H1 (cell line): Measurements from ENCODE around the gene MELTF. TPM values are rescaled to one million over a fixed set of nuclear protein-coding genes. Genes with fewer than 3 reads are reported as not detected.

ENCODE experiments used
- CTCF ChIA-PET: fragments of 300-600 bp; sonication (Branson Sonifier 250); formaldehyde crosslinking; loops from one replicate; lab custom pipeline; 2021; ENCODE audit not compliant: partially characterized antibody; lab: Charles Lee
- POLR2A ChIA-PET: fragments of 300-600 bp; sonication (Branson Sonifier 250); formaldehyde crosslinking; loops from one replicate; lab custom pipeline; 2021; ENCODE audit warnings: inconsistent platforms; ENCODE audit not compliant: partially characterized antibody; lab: Charles Lee
- DNase-seq, 2 experiments: peaks; one replicate each; pipeline versions ENCODE4 v3.0.0 to v3.0.0-alpha.2; 2010 to 2022; ENCODE audit warnings: low spot score in 2 of 2, low read depth in 1 of 2, mixed read lengths in 1 of 2
- FAIRE-seq: peaks from 2 replicates; lab custom pipeline; 2011; peaks lifted over from hg19 to GRCh38; lab: Jason Lieb, UNC
- H2AFZ ChIP-seq: 2 replicates; pipeline ENCODE4 v1.8.1; 2012; ENCODE audit warnings: low read length, inconsistent platforms
- H2AK5ac ChIP-seq: 2 replicates; pipeline ENCODE4 v1.6.1; 2013; ENCODE audit warnings: low read depth, low read length
- H2BK120ac ChIP-seq: replicated peaks from 2 replicates; pipeline ENCODE3; 2013; ENCODE audit warnings: low read depth, low read length, inconsistent platforms
- H2BK12ac ChIP-seq: 2 replicates; pipeline ENCODE4 v1.6.1; 2013; ENCODE audit warnings: low read depth, low read length
- H2BK15ac ChIP-seq: 2 replicates; pipeline ENCODE4 v1.6.1; 2013; ENCODE audit warnings: low read length
- H2BK20ac ChIP-seq: 2 replicates; pipeline ENCODE4 v1.6.1; 2013; ENCODE audit warnings: low read length
- H2BK5ac ChIP-seq: 2 replicates; pipeline ENCODE4 v1.6.1; 2013; ENCODE audit warnings: low read depth, low read length
- H3K14ac ChIP-seq: 2 replicates; pipeline ENCODE4 v1.6.1; 2013; ENCODE audit warnings: inconsistent platforms; ENCODE audit not compliant: insufficient read length
- H3K18ac ChIP-seq: 2 replicates; pipeline ENCODE4 v1.6.1; 2013; ENCODE audit warnings: low read length; ENCODE audit errors: extremely low read depth
- H3K23ac ChIP-seq: 2 replicates; pipeline ENCODE4 v1.6.1; 2013; ENCODE audit warnings: inconsistent platforms; ENCODE audit not compliant: insufficient read length
- H3K23me2 ChIP-seq: 2 replicates; pipeline ENCODE4 v1.6.1; 2013; ENCODE audit warnings: low read depth, low read length
- H3K27ac ChIP-seq: 2 replicates; pipeline ENCODE4 v1.6.1; 2011; ENCODE audit warnings: low read depth, low read length, inconsistent platforms
- H3K27me3 ChIP-seq, 4 experiments: replicated peaks in 1 of 4; 1 replicate in 1 of 4; 2 replicates in 3 of 4; pipeline versions ENCODE4 v1.6.1 to v1.8.1; 2011 to 2013; ENCODE audit warnings: low read length in 3 of 4, mild to moderate bottlenecking in 3 of 4, inconsistent platforms in 2 of 4, mixed read lengths in 2 of 4, moderate library complexity in 1 of 4; ENCODE audit not compliant: control insufficient read depth in 3 of 4, insufficient read depth in 3 of 4; ENCODE audit errors: extremely low read depth in 1 of 4
- H3K36me3 ChIP-seq, 4 experiments: 2 replicates each; pipeline versions ENCODE4 v1.6.1 to v1.8.1; 2011 to 2013; ENCODE audit warnings: mild to moderate bottlenecking in 4 of 4, low read length in 3 of 4, moderate library complexity in 2 of 4, control low read depth in 1 of 4, inconsistent platforms in 1 of 4; ENCODE audit not compliant: insufficient read depth in 4 of 4, control insufficient read depth in 2 of 4
- H3K4ac ChIP-seq: replicated peaks from 2 replicates; pipeline ENCODE3; 2013; ENCODE audit warnings: low read length, low read depth, mixed read lengths, inconsistent platforms; ENCODE audit not compliant: insufficient read length
- H3K4me1 ChIP-seq, 4 experiments: replicated peaks in 1 of 4; 1 replicate in 1 of 4; 2 replicates in 3 of 4; pipeline versions ENCODE4 v1.6.1 to v1.8.1; 2011 to 2013; ENCODE audit warnings: low read length in 3 of 4, inconsistent platforms in 2 of 4, mixed read lengths in 1 of 4; ENCODE audit not compliant: insufficient read depth in 4 of 4, control insufficient read depth in 3 of 4
- H3K4me2 ChIP-seq, 2 experiments: 2 replicates each; pipeline versions ENCODE4 v1.6.1 to v1.8.1; 2011 to 2013; ENCODE audit warnings: low read depth in 2 of 2, low read length in 2 of 2, control low read depth in 1 of 2, inconsistent platforms in 1 of 2, mild to moderate bottlenecking in 1 of 2; ENCODE audit not compliant: insufficient read depth in 1 of 2
- H3K4me3 ChIP-seq, 4 experiments: fragments of 200-600, 300-600 bp in 1 of 4; sonication (generic), shearing (Covaris generic), sonication (Bioruptor Twin) in 1 of 4; 2 replicates each; pipeline versions ENCODE4 v1.5.1 to v1.8.1; 2011 to 2016; ENCODE audit warnings: low read length in 4 of 4, low read depth in 3 of 4, control low read depth in 2 of 4, inconsistent platforms in 2 of 4, mild to moderate bottlenecking in 2 of 4, mixed read lengths in 1 of 4, moderate library complexity in 1 of 4; ENCODE audit not compliant: insufficient read depth in 2 of 4; ENCODE audit errors: extremely low read depth in 1 of 4
- H3K56ac ChIP-seq: replicated peaks from 2 replicates; pipeline ENCODE3; 2013; ENCODE audit warnings: low read depth, mild to moderate bottlenecking, mixed read lengths, low read length, inconsistent platforms; ENCODE audit not compliant: insufficient read length
- H3K79me1 ChIP-seq: 2 replicates; pipeline ENCODE4 v1.6.1; 2013; ENCODE audit warnings: low read depth, low read length, control low read depth
- H3K79me2 ChIP-seq, 2 experiments: 2 replicates each; pipeline versions ENCODE4 v1.6.1 to v1.8.1; 2012 to 2013; ENCODE audit warnings: low read length in 2 of 2, mild to moderate bottlenecking in 2 of 2, inconsistent platforms in 1 of 2; ENCODE audit not compliant: insufficient read depth in 2 of 2, control insufficient read depth in 1 of 2
- H3K9ac ChIP-seq, 4 experiments: replicated peaks in 1 of 4; 1 replicate in 1 of 4; 2 replicates in 3 of 4; pipeline versions ENCODE4 v1.6.1 to v1.8.1; 2011 to 2013; ENCODE audit warnings: low read depth in 3 of 4, low read length in 3 of 4, control low read depth in 2 of 4, mild to moderate bottlenecking in 2 of 4, moderate library complexity in 2 of 4, inconsistent platforms in 1 of 4; ENCODE audit errors: extremely low read depth in 1 of 4
- H3K9me3 ChIP-seq, 2 experiments: 2 replicates each; pipeline versions ENCODE4 v1.6.1 to v1.8.1; 2012 to 2013; ENCODE audit warnings: mild to moderate bottlenecking in 2 of 2, moderate library complexity in 2 of 2, control low read depth in 1 of 2, inconsistent platforms in 1 of 2, low read depth in 1 of 2, low read length in 1 of 2, mixed read lengths in 1 of 2; ENCODE audit not compliant: insufficient read depth in 2 of 2
- H4K20me1 ChIP-seq, 2 experiments: replicated peaks in 1 of 2; 2 replicates each; pipeline versions ENCODE3 to v1.8.1; 2011 to 2013; ENCODE audit warnings: inconsistent platforms in 2 of 2, low read length in 2 of 2, mild to moderate bottlenecking in 1 of 2; ENCODE audit not compliant: insufficient read depth in 2 of 2, control insufficient read depth in 1 of 2
- H4K5ac ChIP-seq: 2 replicates; pipeline ENCODE4 v1.6.1; 2013; ENCODE audit warnings: low read length, low read depth, mixed read lengths, inconsistent platforms; ENCODE audit not compliant: insufficient read length
- H4K8ac ChIP-seq: 2 replicates; pipeline ENCODE4 v1.8.0; 2013; ENCODE audit warnings: mild to moderate bottlenecking, moderate library complexity, low read length, inconsistent platforms; ENCODE audit not compliant: insufficient read depth; ENCODE audit errors: extremely low read depth
- H4K91ac ChIP-seq: replicated peaks from 2 replicates; pipeline ENCODE3; 2013; ENCODE audit warnings: low read length, mixed read lengths, inconsistent platforms; ENCODE audit not compliant: insufficient read length
- CEBPB ChIP-seq: IDR thresholded peaks from 2 replicates; pipeline ENCODE4 v1.6.1; 2012; ENCODE audit warnings: low read depth, low read length
- POLR2A ChIP-seq, 2 experiments: IDR thresholded peaks; 1 replicate in 1 of 2; 2 replicates in 1 of 2; pipeline ENCODE4 v1.6.1; 2011; ENCODE audit warnings: low read depth in 2 of 2, low read length in 2 of 2, mild to moderate bottlenecking in 2 of 2; ENCODE audit errors: control extremely low read depth in 1 of 2
- RNF2 ChIP-seq: fragments of 200-900, 300-1000 bp; sonication (generic); IDR thresholded peaks from 2 replicates; pipeline ENCODE4 v1.7.1; 2016; ENCODE audit warnings: borderline replicate concordance, low read depth, mild to moderate bottlenecking, antibody characterized with exemption, low read length; ENCODE audit not compliant: poor library complexity, severe bottlenecking; ENCODE audit errors: missing control alignments
- SUZ12 ChIP-seq: fragments of 200-600 bp; sonication (generic); IDR thresholded peaks from 2 replicates; pipeline ENCODE4 v1.6.1; 2012; ENCODE audit warnings: mild to moderate bottlenecking, inconsistent platforms, low read length, moderate library complexity, mixed read lengths
- WGBS, 2 experiments: shearing (Covaris generic) in 1 of 2; methylation state at CpG; one replicate each; pipeline versions ENCODE4 v1.1.6 to v1.1.7; 2013 to 2015; ENCODE audit warnings: low lambda C conversion rate in 2 of 2, mixed read lengths in 2 of 2, inconsistent platforms in 1 of 2, low coverage in 1 of 2, missing lambda C conversion rate in 1 of 2; ENCODE audit not compliant: insufficient replicate concordance in 2 of 2, insufficient coverage in 1 of 2, insufficient read length in 1 of 2; ENCODE audit errors: extremely low coverage in 1 of 2, missing lambda C conversion rate in 1 of 2; 5-methylcytosine and 5-hydroxymethylcytosine counted together
- polyA plus RNA-seq, 7 experiments: library from polyadenylated mRNA; depleted of rRNA in 3 of 7; stranded (reverse) in 5 of 7; unstranded in 2 of 7; fragments of >200 nt in 5 of 7; fragments of 200-250 nt in 2 of 7; gene quantifications; 1 replicate in 5 of 7; 2 replicates in 1 of 7; 4 replicates in 1 of 7; pipeline versions ENCODE4 v1.2.1 to v1.2.3, GENCODE V29; 2011 to 2013; ENCODE audit warnings: missing spikeins in 2 of 7, mixed read lengths in 2 of 7
- total RNA-seq: library from RNA; stranded (reverse); fragmentation: NEBNext Ultra II Directional; extraction: Animal tissue kit (Norgen Biotek cat#: 25700); gene quantifications from 2 replicates; pipeline ENCODE4 v1.2.1, GENCODE V29; 2021

Gene MELTF
- total and polyA plus RNA-seq, 2 of the 8 experiments (the other 6 are each of a cell fraction or from before 2014, with no cell fraction given), result 1.7 to 3.5 TPM

DNA sequence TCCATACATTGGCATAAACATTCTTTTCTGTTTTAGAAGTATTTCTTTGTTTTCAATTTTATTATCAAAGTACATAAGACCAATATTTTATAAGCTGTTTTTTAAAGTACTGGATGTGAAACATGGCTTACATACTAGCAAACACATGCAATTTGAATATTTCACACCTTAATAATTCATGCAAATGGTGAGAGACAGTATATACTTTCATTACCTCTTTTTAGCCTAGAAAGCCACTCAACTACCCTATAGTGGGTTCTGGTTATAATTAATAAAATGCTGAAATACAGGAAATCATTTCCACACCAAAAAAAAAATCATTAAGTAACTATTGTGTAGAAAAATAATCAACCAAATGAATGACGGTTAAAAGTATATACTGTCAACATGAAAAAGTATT is 38.5 kb upstream of the MELTF start:
- Histone ChIP-seq H4K8ac (no peak overlapping the region), H3K27ac (no peak overlapping the region), H2BK120ac (no peak overlapping the region), H2AK5ac (no peak overlapping the region), H3K27me3 (no peaks in the 10 kb centered on the region), H4K20me1 (no peaks in the 10 kb centered on the region), H3K18ac (no peak overlapping the region), H3K23me2 (no peaks in the 10 kb centered on the region), H3K79me1 (no peaks in the 10 kb centered on the region), H3K14ac (no peak overlapping the region), H3K79me2 (no peaks in the 10 kb centered on the region), H3K9me3 (no peaks in the 10 kb centered on the region), H3K4me3 (no peak overlapping the region), H4K5ac (no peak overlapping the region), H3K36me3 (peaks cover 0 to 15% (median 3%) of the 10 kb centered on the region in 4 experiments; a peak in 2 of 8 replicates), H3K4me2 (no peak overlapping the region), H3K4ac (no peak overlapping the region), H3K56ac (no peak overlapping the region), H2BK15ac (no peak overlapping the region), H2BK20ac (no peak overlapping the region), H4K91ac (no peak overlapping the region), H2BK5ac (no peak overlapping the region), H3K23ac (no peak overlapping the region), H2AFZ (no peak overlapping the region), H2BK12ac (no peak overlapping the region), H3K4me1 (no peaks in the 10 kb centered on the region), H3K9ac (no peak overlapping the region)
- no peak for FAIRE-seq
- CTCF ChIA-PET, result interaction anchor here (0.6 to 0.9 kb wide), 2 partner anchors 188 to 708 kb away, joined by 4 to 10 read pairs; no protein-coding TSS in a partner anchor
- no peak for DNase-seq
- POLR2A ChIA-PET, result no interaction called here
- WGBS, 2 experiments, result 85% methylated on average over 1 of the region's 1 CpG; no CpG with 5 or more reads in 1 of the 2 experiments
- no peak for TF ChIP-seq CEBPB
- no peak for TF ChIP-seq SUZ12
- TF ChIP-seq RNF2, result no peak
- TF ChIP-seq POLR2A (IDR thresholded peaks at IDR 0.05; ENCODE audit: control extremely low read depth in 1 of 2, low read depth in 2 of 2, low read length in 2 of 2), result no peak
